Upper lobe of left lung (tissue), 4 donors: Measurements from ENCODE around the gene INHBC.

Experiments used
- EP300 ChIP-seq, 4 donors: sonication (generic); formaldehyde crosslinking; IDR thresholded peaks; one replicate each; pipeline ENCODE4 v1.5.1; 2017; ENCODE audit warnings: antibody characterized with exemption in 4 of 4, control low read depth in 2 of 4
- POLR2A ChIP-seq, 4 donors: fragments of 450-650 bp; IDR thresholded peaks; one replicate each; pipeline ENCODE4 v1.5.1; 2016 to 2017; ENCODE audit warnings: antibody characterized with exemption in 4 of 4, mild to moderate bottlenecking in 2 of 4
- POLR2AphosphoS5 ChIP-seq, 2 donors: sonication (generic); formaldehyde crosslinking; IDR thresholded peaks; one replicate each; pipeline ENCODE4 v1.5.1; 2017; ENCODE audit warnings: antibody characterized with exemption in 2 of 2
- TF ChIP-seq, protein P1 (sequence below), 6 experiments: fragments of 450-650 bp in 4 of 6; fragments of 200-600 bp in 2 of 6; sonication (generic) in 2 of 6; IDR thresholded peaks; one replicate each; pipeline ENCODE4 v1.5.1; 2016 to 2019; ENCODE audit warnings: antibody characterized with exemption in 6 of 6

DNA sequence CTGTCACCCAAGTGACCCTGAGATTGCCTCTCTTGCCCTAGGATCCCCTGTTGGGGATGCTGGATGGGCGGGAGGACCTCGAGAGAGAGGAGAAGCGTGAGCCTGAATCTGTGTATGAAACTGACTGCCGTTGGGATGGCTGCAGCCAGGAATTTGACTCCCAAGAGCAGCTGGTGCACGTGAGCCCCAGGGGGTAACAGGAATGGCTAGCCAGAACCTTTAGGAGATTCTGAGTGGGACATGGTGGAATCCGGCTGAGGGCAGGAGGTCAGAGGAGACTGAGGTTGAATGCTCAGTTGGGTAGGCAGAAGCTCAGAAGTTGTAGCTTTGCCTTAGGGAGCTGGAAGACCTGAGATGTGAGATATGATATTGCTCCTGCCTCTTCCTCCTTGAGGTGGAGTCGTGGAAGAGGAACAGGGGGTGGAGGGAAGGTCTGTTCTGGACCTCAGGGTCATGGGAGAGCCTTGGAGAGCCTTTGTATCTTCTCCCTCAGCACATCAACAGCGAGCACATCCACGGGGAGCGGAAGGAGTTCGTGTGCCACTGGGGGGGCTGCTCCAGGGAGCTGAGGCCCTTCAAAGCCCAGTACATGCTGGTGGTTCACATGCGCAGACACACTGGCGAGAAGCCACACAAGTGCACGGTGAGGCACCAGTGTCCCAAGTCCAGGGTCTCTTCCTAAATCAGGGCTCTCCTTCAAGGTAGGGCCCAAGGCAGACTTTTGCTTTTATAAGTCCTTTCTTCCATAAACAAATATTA, 31.3 kb downstream of the INHBC start:
- TF ChIP-seq, protein P1, sequence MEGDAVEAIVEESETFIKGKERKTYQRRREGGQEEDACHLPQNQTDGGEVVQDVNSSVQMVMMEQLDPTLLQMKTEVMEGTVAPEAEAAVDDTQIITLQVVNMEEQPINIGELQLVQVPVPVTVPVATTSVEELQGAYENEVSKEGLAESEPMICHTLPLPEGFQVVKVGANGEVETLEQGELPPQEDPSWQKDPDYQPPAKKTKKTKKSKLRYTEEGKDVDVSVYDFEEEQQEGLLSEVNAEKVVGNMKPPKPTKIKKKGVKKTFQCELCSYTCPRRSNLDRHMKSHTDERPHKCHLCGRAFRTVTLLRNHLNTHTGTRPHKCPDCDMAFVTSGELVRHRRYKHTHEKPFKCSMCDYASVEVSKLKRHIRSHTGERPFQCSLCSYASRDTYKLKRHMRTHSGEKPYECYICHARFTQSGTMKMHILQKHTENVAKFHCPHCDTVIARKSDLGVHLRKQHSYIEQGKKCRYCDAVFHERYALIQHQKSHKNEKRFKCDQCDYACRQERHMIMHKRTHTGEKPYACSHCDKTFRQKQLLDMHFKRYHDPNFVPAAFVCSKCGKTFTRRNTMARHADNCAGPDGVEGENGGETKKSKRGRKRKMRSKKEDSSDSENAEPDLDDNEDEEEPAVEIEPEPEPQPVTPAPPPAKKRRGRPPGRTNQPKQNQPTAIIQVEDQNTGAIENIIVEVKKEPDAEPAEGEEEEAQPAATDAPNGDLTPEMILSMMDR (IDR thresholded peaks at IDR 0.05) = no peak
- TF ChIP-seq POLR2A (IDR thresholded peaks at IDR 0.05) (no peak), POLR2AphosphoS5 (IDR thresholded peaks at IDR 0.05) (no peak), EP300 (IDR thresholded peaks at IDR 0.05) (no peak)
